Activated naive CD8-positive, alpha-beta T cell treated with anti-CD3 and anti-CD28 coated beads for 36 hours (primary cell): Measurements from ENCODE around the gene ARHGAP27. TPM values are rescaled to one million over a fixed set of nuclear protein-coding genes. Genes with fewer than 3 reads are reported as not detected.

Experiments used
- DNase-seq: peaks from one replicate; pipeline ENCODE4 v3.0.0; 2021
- H3K27ac Mint-ChIP-seq: one replicate; pipeline ENCODE4 v1.8.0; 2022; ENCODE audit warnings: mild to moderate bottlenecking, moderate library complexity, mixed read lengths
- H3K27me3 Mint-ChIP-seq: one replicate; pipeline ENCODE4 v1.8.0; 2022; ENCODE audit warnings: mild to moderate bottlenecking, mixed read lengths
- H3K36me3 Mint-ChIP-seq: one replicate; pipeline ENCODE4 v1.8.0; 2021; ENCODE audit warnings: mild to moderate bottlenecking, mixed read lengths
- H3K4me1 Mint-ChIP-seq: one replicate; pipeline ENCODE4 v1.8.0; 2021; ENCODE audit warnings: mixed read lengths
- H3K4me3 Mint-ChIP-seq: one replicate; pipeline ENCODE4 v1.8.0; 2022; ENCODE audit warnings: mild to moderate bottlenecking, moderate library complexity, mixed read lengths
- H3K9me3 Mint-ChIP-seq: one replicate; pipeline ENCODE4 v1.8.0; 2022; ENCODE audit warnings: mixed read lengths
- total RNA-seq, 2 experiments: library from RNA; stranded (reverse); gene quantifications; one replicate each; pipeline ENCODE4 v1.2.3, GENCODE V29; 2021

Gene ARHGAP27
- total RNA-seq, 2 experiments from 2014 or later, result 33.3 to 35.8 TPM

DNA sequence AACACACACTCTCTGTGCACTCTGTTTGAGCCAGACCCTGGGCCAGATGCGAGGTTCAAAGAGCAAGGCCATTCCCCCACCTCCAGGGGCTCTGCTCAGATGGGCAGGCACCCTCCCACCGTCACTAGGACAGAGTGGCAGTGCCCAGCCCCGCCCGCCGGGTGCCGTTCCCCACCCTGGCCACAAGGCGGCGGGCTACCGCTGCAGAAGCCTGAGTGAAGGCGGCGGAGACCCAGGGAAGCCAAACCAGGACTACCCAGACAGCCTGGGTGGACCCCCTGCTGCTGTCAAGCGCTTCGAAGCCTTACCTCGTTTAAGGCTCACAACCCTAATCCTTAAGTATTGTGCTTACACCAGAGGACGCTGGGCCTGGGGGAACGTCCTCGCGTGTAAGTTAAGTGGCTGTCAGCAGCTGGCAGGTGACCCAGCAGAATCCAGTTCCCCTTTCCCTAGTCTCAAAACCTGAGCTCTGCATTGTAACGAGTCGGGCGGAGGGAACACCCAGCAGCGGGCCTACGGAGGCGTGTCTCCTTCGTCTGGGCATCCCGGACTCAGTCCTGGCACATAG is 4.5 kb downstream of the ARHGAP27 start:
- Mint-ChIP-seq H3K27me3 (peaks cover 6% of the 10 kb centered on the region), H3K4me1 (peaks cover 22% of the 10 kb centered on the region), H3K4me3 (peak overlapping the region; percentile 11), H3K27ac (no peak overlapping the region), H3K9me3 (no peaks in the 10 kb centered on the region), H3K36me3 (no peaks in the 10 kb centered on the region)
- DNase-seq, result peak; percentile 88

- no peak for DNase-seq
- Mint-ChIP-seq H3K9me3 (no peaks in the 10 kb centered on the region), H3K4me1 (peaks cover 22% of the 10 kb centered on the region), H3K27me3 (peaks cover 6% of the 10 kb centered on the region), H3K4me3 (no peak overlapping the region), H3K27ac (no peak overlapping the region), H3K36me3 (no peaks in the 10 kb centered on the region)
Measured at GRCh38 chr17:45427181-45427835, 5.4 kb downstream of the ARHGAP27 start.

DNA sequence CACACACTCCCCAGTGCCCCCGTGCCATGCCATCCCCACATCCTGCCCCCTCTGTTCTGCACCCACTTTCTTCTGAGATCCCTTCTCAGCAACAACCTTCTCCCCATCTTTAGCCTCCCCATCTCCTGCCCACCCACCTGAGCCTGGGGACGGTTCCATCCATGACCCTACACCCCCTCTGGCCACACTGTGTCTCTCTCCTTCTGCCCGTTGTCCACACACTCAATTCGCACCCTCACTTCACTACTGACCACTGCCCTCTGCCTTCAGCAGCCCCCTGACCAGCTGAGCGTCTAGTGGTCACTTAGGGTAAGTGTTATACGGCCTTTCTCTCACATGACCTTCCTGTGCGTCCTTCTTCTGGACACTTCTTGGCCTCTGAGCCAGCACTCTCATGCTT is 6.1 kb downstream of the ARHGAP27 start:
- peaks cover 22% of the 10 kb centered on the region for H3K4me1 Mint-ChIP-seq
- H3K27me3 Mint-ChIP-seq, result peaks cover 6% of the 10 kb centered on the region
- H3K4me3 Mint-ChIP-seq, result no peak overlapping the region
- no peak for DNase-seq
- H3K27ac Mint-ChIP-seq, result no peak overlapping the region
- H3K9me3 Mint-ChIP-seq, result no peaks in the 10 kb centered on the region
- H3K36me3 Mint-ChIP-seq, result no peaks in the 10 kb centered on the region

- Mint-ChIP-seq H3K27ac (no peak overlapping the region), H3K9me3 (no peaks in the 10 kb centered on the region), H3K27me3 (peaks cover 6% of the 10 kb centered on the region), H3K4me1 (peaks cover 20% of the 10 kb centered on the region), H3K36me3 (no peaks in the 10 kb centered on the region), H3K4me3 (no peak overlapping the region)
- DNase-seq, result no peak
Measured at GRCh38 chr17:45425984-45426413, 6.7 kb downstream of the ARHGAP27 start.

- no peaks in the 10 kb centered on the region for H3K36me3 Mint-ChIP-seq
- peaks cover 6% of the 10 kb centered on the region for H3K27me3 Mint-ChIP-seq
- peaks cover 13% of the 10 kb centered on the region for H3K4me1 Mint-ChIP-seq
Measured at GRCh38 chr17:45425125-45425983, 7.3 kb downstream of the ARHGAP27 start.

DNA sequence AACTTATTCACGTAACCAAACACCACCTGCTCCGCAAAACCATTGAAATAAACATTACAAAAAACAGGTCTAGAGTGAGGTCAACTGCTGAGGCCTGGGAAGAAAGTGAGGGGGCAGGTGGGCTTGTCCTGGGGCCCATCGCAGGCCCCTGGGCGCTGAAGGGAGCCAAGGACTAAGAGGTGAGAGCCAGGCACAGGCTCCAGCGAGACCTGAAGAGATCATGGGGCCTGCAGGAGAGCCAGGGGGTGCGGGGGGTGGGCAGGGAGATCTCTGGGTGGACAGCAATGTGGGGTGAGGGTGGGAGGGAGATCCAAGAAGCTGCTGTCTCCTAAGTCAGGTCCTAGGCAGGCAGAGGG is 7.9 kb downstream of the ARHGAP27 start:
- no peaks in the 10 kb centered on the region for H3K9me3 Mint-ChIP-seq
- H3K4me1 Mint-ChIP-seq, result peaks cover 13% of the 10 kb centered on the region
- no peak overlapping the region for H3K4me3 Mint-ChIP-seq
- peaks cover 6% of the 10 kb centered on the region for H3K27me3 Mint-ChIP-seq
- DNase-seq, result no peak
- H3K27ac Mint-ChIP-seq, result no peak overlapping the region
- no peaks in the 10 kb centered on the region for H3K36me3 Mint-ChIP-seq

More at GRCh38 chr17:45425125-45425983, 7.3 kb downstream of the ARHGAP27 start:
- Mint-ChIP-seq H3K27ac (no peak overlapping the region), H3K4me3 (no peak overlapping the region), H3K9me3 (no peaks in the 10 kb centered on the region)
- DNase-seq, result no peak

- Mint-ChIP-seq H3K27ac (no peak overlapping the region), H3K4me1 (peaks cover 11% of the 10 kb centered on the region), H3K27me3 (peaks cover 3% of the 10 kb centered on the region), H3K36me3 (no peaks in the 10 kb centered on the region), H3K9me3 (no peaks in the 10 kb centered on the region), H3K4me3 (no peak overlapping the region)
- DNase-seq, result no peak
Measured at GRCh38 chr17:45423975-45424335, 8.7 kb downstream of the ARHGAP27 start.

- no peak overlapping the region for H3K27ac Mint-ChIP-seq
Measured at GRCh38 chr17:45423304-45423974, 9.2 kb downstream of the ARHGAP27 start.

GRCh38 chr17:45414990-45415881 is 17.4 kb downstream of the ARHGAP27 start:
- Mint-ChIP-seq H3K36me3 (no peaks in the 10 kb centered on the region), H3K27ac (peak overlapping the region; percentile 9)

More at GRCh38 chr17:45423304-45423974, 9.2 kb downstream of the ARHGAP27 start:
- H3K36me3 Mint-ChIP-seq, result no peaks in the 10 kb centered on the region
- H3K27me3 Mint-ChIP-seq, result no peaks in the 10 kb centered on the region
- DNase-seq, result no peak
- H3K4me3 Mint-ChIP-seq, result no peak overlapping the region
- no peaks in the 10 kb centered on the region for H3K9me3 Mint-ChIP-seq
- H3K4me1 Mint-ChIP-seq, result peaks cover 6% of the 10 kb centered on the region

GRCh38 chr17:45413498-45413923 is 19.2 kb downstream of the ARHGAP27 start:
- H3K27ac Mint-ChIP-seq, result no peak overlapping the region
- H3K36me3 Mint-ChIP-seq, result peaks cover 4% of the 10 kb centered on the region
- no peak overlapping the region for H3K4me3 Mint-ChIP-seq
- H3K9me3 Mint-ChIP-seq, result no peaks in the 10 kb centered on the region
- H3K4me1 Mint-ChIP-seq, result peaks cover 24% of the 10 kb centered on the region
- H3K27me3 Mint-ChIP-seq, result no peaks in the 10 kb centered on the region
- DNase-seq, result no peak

More at GRCh38 chr17:45414990-45415881, 17.4 kb downstream of the ARHGAP27 start:
- no peaks in the 10 kb centered on the region for H3K9me3 Mint-ChIP-seq
- no peaks in the 10 kb centered on the region for H3K27me3 Mint-ChIP-seq
- H3K4me3 Mint-ChIP-seq, result no peak overlapping the region
- DNase-seq, result no peak
- peaks cover 17% of the 10 kb centered on the region for H3K4me1 Mint-ChIP-seq

DNA sequence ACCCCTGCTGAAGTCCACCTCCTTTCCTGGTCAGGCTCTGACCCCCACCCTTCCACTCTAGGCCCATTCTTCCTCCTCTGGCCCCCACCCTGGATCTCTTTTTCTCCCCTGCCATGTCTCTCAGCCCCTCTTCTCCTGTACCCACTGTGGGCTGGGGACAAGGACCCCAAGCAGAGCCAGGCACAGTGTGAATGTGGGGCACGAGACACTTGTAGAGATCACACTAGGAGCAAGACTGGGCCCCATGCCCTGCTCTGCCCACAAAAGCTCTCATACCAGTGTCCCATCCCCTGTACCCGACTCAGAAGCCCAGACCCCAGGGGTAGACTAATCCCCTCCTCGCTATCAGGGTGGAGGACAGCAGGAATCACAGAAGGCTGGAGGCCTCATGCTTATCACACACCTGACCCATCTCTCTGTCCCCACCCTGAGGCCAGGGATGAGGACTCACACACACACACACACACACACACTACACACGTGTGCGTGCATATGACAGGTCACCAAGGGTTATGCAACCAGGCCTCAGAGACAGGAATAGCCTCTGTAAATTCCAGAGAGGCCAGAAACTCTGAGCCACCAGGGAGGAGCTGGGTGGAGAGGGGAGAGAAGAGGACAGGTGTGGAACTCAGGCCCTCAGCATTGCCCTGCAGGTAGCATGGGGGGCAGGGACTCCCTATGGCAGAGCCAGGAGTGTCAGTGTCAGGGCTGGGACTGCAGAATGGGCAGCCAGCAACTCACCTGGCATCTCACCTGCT is 21.1 kb downstream of the ARHGAP27 start:
- H3K27me3 Mint-ChIP-seq, result no peaks in the 10 kb centered on the region
- H3K9me3 Mint-ChIP-seq, result no peaks in the 10 kb centered on the region
- H3K27ac Mint-ChIP-seq, result peak overlapping the region; percentile 98
- H3K4me1 Mint-ChIP-seq, result peaks cover 39% of the 10 kb centered on the region
- peak overlapping the region; percentile 99 for H3K4me3 Mint-ChIP-seq
- no peak for DNase-seq
- peaks cover 12% of the 10 kb centered on the region for H3K36me3 Mint-ChIP-seq

GRCh38 chr17:45410144-45411091 is 22.3 kb downstream of the ARHGAP27 start:
- peaks cover 39% of the 10 kb centered on the region for H3K4me1 Mint-ChIP-seq
- peak overlapping the region; percentile 99 for H3K4me3 Mint-ChIP-seq
- H3K9me3 Mint-ChIP-seq, result no peaks in the 10 kb centered on the region
- H3K27me3 Mint-ChIP-seq, result no peaks in the 10 kb centered on the region
- H3K36me3 Mint-ChIP-seq, result peaks cover 12% of the 10 kb centered on the region
- H3K27ac Mint-ChIP-seq, result peak overlapping the region; percentile 98
- peak; percentile 57 for DNase-seq

DNA sequence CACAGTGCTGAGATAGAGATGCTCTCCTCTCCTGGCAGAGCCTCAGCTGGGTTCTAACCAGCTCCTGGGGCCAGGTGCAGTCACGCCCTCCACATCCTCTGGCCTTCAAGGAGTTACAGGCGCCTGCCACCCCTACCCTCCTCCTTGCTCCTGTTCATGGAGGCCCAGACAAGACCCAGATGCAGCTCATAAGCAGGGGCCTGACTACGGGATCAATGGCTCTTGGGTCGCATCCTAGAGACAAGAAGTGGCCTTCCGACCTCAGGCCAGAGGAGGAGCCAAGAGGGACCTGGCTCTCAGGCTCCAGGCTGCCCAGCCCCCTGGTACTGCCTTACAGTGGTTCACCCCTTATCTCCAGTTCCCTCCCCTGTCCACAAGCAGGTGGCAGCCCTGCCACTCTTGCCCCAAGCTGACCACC is 23.0 kb downstream of the ARHGAP27 start:
- no peak for DNase-seq
- peak overlapping the region; percentile 98 for H3K27ac Mint-ChIP-seq
- H3K27me3 Mint-ChIP-seq, result no peaks in the 10 kb centered on the region
- H3K4me3 Mint-ChIP-seq, result peak overlapping the region; percentile 99
- no peaks in the 10 kb centered on the region for H3K9me3 Mint-ChIP-seq
- peaks cover 13% of the 10 kb centered on the region for H3K36me3 Mint-ChIP-seq
- peaks cover 39% of the 10 kb centered on the region for H3K4me1 Mint-ChIP-seq
